Cerebellar cortex (tissue), 1 donor: Measurements from ENCODE around the gene C11orf68.
"Not testable (repeated sequence)": the region's sequence is repeated elsewhere in the genome, so short reads cannot be mapped to it uniquely, and the experiment has no call there.

Experiments
- DNase-seq: peaks from one replicate; pipeline ENCODE4 v3.0.0-alpha.2; 2015; ENCODE audit warnings: low spot score

C11orf68 gene

DNA sequence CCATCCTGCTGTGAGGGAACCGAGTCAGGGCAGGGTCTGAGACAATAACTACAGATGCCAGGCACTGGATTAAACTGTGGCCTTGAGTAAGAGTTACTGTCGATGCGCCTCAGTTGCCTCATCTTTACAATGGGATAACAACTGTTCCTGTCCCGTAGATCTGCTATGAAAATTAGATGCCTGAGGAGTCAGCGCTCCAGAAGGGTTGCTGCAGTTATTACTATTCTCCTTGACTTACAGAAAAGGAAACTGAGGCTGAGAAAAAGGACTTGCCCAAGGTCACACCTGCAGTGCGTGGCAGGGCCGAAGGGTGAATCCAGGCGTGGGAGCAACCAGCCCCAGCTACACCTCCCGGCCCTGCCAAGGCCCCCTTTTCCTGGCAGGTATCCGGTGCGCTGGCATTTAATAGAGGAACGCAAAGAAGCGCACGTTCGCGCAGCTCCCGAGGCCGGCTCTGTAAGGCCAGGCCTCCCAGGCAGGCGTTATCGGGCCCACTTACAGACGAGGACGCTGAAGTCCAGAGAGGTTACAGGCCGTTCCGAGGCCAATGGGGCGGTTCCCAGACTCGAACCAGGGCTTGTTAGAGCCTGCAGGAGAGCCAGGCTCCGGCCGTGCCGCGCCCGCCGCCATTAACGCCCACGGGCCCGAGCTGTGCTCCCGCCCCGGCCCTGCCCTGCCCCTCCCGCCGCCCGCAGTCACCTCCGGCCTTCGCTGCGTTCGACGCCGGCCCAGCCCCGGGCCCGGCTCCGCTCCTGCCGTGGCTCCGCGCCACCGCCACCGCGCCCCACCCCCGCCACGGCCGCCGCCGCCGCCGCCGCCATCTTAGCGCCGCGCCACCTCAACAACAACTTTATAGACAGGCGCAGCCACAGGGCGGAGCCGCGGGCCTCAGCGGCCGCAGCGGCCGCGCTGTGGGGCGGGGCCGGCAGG lies at the start of gene C11orf68:
Gene C11orf68 (minus strand): TSS at position 852 of the 930 bp plus-strand sequence. CDS start 31 bp downstream, at position 821.
- DNase-seq = peak; percentile 57

DNA sequence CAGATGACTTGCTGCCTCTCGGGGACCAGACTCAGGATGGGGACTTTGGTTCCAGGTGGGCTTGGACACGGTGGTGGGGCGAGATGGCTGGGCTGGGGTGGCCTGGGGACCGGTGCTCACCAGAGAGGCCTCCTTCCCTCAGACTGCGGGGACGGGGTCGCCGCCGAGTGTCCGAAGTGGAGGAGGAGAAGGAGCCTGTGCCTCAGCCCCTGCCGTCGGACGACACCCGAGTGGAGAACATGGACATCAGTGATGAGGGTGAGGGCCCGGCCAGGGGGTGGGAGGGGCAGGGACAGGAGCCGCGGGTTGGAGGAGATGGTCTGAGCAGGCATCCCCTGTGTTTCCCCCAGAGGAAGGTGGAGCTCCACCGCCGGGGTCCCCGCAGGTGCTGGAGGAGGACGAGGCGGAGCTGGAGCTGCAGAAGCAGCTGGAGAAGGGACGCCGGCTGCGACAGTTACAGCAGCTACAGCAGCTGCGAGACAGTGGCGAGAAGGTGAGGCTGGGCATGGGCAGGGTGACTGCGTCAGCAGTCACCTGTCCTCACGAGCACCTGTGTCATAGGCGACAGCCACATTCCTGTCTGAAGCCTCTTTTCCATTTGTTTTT lies 48.6 kb upstream of the C11orf68 start:
- no peak for DNase-seq

DNA sequence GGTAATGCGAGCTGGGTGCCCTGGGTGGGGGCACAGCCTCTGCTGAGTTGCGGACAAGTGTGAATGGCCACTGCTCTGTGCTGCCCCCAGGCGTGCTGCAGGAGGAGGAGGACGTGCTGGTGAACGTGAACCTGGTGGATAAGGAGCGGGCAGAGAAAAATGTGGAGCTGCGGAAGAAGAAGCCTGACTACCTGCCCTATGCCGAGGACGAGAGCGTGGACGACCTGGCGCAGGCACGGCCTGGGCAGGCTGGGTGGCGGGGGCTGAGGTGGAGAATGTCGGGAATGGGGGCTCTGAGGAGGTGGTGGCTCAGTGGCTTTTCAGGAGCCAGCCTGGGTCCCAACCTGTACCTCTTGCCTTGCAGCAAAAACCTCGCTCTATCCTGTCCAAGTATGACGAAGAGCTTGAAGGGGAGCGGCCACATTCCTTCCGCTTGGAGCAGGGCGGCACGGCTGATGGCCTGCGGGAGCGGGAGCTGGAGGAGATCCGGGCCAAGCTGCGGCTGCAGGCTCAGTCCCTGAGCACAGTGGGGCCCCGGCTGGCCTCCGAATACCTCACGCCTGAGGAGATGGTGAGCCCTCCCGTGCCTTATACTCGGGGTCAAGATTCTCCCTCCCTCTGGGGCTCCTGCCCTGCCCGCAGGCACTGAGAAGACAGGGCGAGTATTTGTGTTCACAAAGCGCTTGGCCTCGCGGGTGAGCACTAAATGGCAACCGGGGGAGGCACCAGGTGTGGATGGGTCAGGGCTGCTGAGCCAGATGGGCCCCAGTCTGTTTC lies 47.3 kb upstream of the C11orf68 start:
- no peak for DNase-seq

DNA sequence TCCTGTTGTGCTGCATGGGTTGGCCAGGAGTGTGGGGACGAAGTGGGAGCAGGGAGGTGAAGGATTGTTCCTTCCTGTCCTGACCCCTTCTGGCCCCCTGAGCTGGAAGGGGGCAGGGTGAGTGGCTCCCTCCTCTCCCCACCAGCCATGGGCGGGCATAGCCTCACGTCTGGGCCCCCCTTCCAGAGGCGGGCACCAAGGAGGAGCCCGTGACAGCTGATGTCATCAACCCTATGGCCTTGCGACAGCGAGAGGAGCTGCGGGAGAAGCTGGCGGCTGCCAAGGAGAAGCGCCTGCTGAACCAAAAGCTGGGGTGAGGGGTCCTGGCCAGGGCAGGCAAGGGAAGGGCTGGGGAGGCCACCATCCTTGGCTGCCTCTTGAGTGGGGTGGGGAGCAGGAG lies 46.0 kb upstream of the C11orf68 start:
- no peak for DNase-seq

DNA sequence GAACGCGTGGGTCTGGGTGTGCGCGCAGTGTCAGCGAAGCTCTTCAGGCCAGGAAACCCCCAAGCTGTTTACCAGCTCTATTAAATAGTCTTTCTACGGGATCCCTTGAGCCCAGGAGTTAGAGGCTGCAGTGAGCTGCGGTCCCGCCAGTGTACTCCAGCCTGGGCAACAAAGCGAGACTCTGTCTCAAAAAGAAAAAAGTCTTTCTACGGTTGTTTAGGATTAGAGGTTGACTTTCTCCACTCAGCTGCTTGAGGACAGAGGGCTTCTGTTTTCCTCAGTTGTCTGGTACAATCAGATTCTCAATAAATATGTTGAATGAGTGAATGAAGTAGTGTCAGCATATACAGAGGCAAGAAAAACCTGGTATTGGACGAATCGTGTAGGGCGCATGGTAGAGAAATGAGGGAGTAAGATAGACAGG lies 43.3 kb upstream of the C11orf68 start:
- DNase-seq = no peak

DNA sequence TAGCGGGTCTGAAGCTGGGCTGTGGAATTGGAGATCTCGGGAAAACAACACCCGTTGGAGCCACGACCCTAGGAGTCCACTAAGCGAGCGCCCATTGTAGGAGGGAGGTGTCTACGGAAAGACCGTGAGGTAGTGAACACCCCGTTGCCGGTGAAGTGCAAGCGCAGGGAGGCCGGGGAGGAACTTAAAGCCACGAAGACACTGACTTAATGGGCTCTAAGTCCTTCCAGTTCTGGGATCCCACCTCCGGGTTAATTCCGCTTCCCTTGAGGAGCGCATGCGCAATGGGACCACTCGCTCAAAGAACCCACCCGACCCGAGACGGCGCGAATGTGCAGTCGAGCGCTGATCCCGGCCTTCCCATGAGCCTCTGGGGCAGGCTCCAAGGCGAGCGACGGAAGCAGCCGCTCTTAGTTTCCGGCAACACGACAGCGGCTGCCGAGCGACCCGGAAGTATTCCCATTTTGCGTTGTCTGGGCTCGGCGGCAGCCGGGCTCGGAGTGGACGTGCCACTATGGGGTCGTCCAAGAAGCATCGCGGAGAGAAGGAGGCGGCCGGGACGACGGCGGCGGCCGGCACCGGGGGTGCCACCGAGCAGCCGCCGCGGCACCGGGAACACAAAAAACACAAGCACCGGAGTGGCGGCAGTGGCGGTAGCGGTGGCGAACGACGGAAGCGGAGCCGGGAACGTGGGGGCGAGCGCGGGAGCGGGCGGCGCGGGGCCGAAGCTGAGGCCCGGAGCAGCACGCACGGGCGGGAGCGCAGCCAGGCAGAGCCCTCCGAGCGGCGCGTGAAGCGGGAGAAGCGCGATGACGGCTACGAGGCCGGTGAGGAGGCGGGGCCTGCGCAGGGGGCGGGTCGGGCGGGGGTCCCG lies 42.6 kb upstream of the C11orf68 start, which contains the start of gene SART1:
Gene SART1 (plus strand): TSS at position 468 of the 874 bp plus-strand sequence. CDS start 47 bp downstream, at position 515.
- DNase-seq = peak; percentile 99

DNA sequence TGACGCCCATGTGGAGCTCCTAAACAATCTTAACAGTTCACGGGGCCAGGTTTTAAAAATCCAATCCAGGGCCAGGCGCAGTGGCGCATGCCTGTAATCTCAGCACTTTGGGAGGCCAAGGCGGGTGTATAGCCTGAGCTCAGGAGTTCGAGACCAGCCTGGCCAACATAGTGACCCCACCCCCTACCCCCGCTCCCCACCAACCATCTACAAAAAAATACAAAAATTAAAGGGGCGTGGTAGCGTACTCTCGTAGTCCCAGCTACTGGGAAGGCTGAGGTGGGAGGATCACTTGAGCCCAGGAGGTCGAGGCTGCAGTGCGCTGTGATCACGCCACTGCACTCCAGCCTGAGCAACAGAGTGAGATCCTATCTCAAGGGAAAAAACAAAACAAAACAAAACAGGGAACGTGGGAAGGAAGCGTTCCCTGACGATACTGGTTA lies 42.0 kb upstream of the C11orf68 start:
- no peak for DNase-seq

DNA sequence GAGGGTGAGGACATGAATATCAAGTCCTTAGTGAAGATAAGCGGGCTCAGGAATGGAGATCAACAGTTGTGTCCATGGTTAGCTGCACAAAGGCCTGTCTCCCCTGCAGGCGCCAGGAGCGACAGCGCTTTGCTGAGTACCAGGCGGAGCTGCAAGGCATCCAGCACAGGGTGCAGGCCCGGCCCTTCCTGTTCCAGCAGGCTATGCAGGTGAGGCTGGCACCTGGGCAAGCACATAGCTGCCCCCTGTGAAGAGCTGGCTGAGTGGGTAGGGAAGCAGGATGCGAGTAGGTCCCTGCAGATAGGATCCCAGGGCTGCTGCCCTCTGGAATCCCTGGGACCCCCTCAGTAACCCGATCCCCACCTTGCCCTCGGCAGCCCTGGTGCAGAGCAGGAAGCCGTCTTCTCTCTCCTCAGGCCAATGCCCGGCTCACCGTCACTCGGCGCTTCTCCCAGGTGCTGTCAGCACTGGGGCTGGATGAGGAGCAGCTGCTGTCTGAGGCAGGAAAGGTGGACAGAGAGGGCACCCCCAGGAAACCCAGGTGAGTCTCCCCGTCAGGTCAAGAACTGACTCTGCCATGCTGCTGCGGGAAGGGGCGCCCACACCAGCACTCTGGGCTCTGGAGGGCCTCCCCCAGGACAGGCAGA lies 40.0 kb upstream of the C11orf68 start:
- no peak for DNase-seq

DNA sequence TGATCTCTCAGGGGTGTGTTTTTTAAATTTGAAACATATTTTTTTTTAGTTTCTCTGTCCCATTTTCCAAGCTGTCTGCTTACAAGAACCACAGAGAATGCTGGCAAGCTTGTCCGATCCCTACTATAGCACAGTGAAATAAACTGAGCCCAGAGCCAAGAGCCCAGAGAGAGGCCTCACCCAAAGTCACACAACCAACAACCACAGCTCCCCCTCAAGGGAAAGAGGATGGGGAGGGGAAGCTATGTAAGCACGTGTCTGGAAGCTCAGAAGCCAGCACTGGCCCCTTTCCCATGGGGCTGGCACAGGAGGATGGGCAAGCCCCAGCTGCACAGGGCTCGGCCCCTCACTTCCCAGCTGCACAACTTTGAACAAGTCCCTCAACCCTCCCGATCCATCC lies 39.4 kb upstream of the C11orf68 start:
- no peak for DNase-seq

DNA sequence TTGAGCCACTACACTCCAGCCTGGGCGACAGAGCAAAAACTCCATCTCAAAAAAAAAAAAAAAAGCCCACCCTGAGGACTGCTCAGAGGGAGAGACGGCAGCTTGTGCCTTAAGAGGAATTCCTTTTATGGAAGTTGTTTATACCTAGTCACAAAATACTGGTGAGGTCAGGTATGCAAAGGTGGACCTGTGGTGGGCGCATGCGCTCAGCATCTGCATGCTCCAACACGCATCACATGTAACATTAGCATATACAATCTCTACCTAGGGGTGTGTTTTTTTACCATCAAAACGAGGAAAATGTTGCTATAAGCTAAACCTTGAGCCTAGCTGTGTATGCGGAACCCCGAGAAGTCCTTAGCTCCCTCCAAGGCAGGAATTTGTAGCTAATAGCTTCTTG lies 35.9 kb upstream of the C11orf68 start:
- no peak for DNase-seq

DNA sequence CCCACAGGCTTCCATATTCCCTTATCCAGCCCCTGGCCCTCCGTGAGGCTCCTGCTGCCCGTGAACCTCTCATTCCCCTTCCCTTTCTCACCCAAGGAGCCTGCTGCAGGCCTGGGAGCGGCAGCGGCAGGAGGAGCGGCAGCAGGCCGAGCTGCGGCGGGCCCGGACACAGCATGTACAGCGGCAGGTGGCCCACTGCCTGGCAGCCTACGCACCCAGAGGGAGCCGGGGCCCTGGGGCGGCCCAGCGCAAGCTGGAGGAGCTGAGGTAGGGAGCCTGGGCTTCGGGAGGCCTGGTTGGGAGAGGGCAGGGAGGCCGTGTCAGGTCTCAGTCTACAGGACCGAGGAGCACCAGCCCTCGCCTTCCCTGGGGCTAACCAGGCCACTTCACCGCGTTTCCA lies 34.6 kb upstream of the C11orf68 start:
- no peak for DNase-seq

DNA sequence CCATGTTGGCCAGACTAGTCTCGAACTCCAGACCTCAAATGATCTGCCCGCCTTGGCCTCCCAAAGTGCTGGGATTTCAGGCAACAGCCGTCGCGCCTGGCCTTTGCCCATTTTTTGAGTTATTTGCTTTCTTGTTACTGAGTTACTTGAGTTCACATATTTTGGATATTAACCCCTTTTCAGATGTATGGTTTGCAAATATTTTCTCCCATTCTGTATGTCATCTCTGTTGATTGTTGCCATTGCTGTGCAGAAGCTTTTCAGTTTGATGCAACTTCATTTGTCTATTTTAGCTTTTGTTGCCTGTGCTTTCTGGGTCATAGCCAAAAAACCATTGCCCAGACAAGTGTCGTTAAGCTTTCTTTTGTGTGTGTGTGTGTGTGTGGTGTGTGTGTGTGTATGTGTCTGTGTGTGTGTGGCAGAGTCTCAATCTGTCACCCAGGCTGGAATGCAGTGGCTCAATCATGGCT lies 33.2 kb upstream of the C11orf68 start:
- DNase-seq = no peak

DNA sequence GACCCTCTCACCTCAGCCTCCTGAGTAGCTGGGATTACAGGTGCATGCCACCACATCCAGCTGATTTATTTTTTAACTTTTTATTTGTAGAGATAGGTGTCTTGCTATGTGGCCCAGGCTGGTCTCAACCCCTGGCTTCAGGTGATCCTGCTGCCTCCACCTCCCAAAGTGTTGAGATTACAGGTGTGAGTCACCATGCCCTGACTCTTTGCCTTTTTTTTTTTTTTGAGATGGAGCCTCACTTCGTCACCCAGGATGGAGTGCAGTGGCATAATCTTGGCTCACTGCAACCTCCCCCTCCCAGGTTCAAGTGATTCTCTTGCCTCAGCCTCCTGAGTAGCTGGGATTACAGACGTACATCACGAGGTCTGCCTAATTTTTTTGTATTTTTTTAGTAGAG lies 32.8 kb upstream of the C11orf68 start:
- not testable (repeated sequence) for DNase-seq

DNA sequence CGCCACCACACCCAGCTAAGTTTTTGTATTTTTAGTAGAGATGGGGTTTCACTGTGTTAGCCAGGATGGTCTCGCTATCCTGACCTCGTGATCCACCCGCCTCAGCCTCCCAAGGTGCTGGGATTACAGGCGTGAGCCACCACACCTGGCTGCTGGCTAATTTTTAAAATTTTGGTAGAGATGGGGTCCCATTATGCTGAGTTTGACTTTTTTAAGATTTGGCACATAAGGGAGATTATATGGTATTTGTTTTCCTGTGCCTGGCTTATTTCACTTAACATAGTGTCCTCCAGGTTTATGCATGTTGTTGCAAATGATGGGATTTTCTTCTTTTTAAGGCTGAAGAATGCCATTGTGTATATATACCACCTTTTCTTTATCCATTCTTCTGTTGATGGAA lies 31.8 kb upstream of the C11orf68 start:
- not testable (repeated sequence) for DNase-seq

DNA sequence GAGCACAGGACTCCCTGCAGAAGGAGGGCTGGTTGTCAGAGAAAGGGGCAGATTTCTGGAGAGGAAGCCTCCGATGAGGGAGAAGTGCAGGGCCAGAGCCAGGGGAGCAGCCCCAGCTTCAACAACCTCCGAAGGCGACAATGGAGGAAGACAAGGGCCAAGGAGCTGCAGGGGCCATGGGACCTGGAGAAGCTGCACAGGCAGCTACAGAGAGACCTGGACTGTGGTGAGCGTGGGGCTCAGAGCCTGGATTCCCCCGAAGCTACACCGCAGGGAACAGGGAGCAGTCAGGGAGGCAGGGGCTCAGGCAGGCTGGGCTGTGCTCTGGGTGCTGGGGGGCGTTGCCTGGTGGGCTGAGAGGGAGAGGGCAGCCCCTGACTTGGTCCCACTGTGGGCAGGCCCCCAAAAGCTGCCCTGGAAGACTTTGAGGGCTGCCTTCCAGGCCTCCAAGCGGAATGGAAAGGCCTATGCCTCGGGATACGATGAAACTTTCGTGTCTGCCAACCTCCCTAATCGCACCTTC lies 28.8 kb upstream of the C11orf68 start:
- DNase-seq = no peak

DNA sequence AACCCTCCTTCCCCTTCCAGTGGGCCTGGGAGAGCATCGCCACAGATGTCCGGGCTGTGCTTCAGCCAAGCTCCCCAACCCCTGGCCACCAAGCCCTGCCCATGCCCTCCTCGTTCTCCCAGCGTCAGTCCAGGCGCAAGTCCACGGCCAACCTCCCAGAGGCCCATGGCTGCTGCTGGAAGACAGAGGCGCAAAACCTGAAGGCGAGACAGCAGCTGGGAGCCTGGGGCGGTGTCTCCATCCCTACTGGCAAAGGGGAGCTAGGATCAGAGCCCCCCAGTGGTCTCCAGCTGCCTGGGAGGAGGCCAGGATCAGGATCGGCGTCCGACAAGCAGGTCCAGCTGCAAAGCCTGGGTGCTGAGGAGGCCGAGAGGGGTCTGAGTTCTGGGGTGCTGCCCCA lies 28.3 kb upstream of the C11orf68 start:
- no peak for DNase-seq

DNA sequence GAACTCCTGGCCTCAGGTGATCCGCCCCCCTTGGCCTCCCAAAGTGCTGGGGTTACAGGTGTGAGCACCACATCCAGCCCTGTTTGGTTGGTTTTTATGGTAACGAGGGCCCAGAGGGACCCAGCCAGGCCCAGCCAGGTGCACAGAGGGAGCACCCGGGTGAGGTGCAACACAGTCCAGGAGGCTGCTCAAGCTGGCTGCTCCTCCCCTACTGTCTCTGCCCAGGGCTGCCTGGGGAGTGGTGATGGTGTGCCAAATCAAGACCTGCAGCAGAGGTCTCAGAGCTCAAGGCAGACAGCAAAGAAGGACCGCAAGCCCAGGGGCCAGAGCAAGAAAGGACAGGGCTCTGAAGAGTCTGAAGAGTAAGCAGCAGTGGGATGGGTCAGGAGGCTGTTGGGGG lies 27.8 kb upstream of the C11orf68 start:
- DNase-seq = no peak

DNA sequence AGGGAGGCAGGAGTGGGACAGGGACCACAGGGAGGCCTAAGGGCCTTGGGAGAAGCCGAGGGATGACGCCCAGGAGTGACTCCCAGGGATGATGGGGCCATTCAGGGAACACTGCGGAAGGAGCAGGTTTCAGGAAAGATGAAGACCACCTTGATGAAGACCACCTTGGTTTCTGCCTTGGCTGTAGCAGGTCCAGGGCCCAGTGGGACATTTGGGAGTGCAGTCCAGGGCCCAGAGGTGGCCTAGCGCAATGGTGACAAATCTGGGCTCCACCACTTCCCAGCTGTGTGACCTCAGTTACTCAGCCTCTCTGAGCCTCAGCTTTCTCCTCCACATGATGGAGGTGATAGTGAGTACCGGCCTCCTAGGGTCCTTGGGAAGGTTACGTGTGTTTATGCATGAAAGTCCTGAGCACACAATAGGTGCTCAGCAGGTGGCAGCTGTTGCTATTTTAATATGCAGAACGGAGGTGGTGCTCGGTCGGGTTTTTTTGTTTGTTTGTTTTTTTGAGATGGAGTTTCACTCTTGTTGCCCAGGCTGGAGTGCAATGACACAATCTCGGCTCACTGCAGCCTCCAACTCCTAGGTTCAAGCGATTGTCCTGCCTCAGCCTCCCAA lies 27.2 kb upstream of the C11orf68 start:
- DNase-seq = no peak

DNA sequence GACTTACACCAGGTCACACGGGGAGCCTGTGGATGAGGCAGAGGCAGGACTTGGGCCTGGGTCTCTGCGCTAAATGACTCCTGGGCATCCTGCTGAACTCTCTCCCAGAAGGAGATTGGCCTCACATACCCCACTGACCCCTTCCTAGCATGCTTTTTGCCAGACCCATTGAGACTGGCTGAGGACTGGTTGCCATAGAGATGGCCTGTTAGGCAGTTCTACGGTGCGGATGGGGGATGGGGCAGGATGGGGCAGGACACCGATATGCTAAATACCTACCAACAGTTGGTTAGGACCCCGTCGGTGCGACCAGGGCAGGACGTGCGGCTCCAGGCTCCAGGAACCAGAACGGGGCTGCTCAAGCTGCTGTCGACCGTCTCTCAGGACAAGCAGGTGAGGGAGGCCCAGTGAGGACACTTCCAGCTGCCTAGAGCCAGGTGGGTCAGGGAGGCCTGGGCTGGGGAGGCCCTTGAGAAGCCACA lies 26.6 kb upstream of the C11orf68 start, which contains the start of gene TSGA10IP:
Gene TSGA10IP (plus strand): TSS at position 51 of the 482 bp plus-strand sequence. CDS start 196 bp downstream, at position 247.
- DNase-seq = no peak

DNA sequence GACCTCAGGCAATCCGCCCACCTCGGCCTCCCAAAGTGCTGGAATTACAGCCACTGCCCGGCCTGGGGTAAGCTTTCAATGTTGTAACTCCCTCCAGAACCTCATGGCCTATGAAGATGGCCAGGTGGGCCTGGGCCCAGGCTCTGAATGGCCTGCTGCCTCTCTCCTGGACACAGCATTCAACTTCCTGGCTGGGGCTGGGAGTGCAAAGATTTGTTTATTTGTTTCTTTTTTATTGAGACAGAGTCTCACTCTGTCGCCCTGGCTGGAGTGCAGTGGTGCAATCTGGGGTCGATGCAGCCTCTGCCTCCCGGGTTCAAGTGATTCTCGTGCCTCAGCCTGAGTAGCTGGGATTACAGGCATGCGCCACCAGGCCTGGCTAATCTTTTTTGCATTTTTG lies 25.9 kb upstream of the C11orf68 start:
- no peak for DNase-seq
